Body of pancreas (tissue), 4 donors: Measurements from ENCODE around the gene GRK1. TPM values are rescaled to one million over a fixed set of nuclear protein-coding genes. Genes with fewer than 3 reads are reported as not detected.

Experiments
- ATAC-seq: fragments of 150-250 bp; one replicate; pipeline ENCODE4 v1.9.1; 2016
- DNase-seq, 4 donors: peaks; one replicate each; pipeline ENCODE4 v3.0.0-alpha.2; 2019
- H3K27ac ChIP-seq, 4 donors: fragments of 200-600 bp; sonication (generic); 1 replicate in 3 of 4; 2 replicates in 1 of 4; pipeline versions ENCODE4 v1.5.1 to v1.6.1; 2016 to 2019; ENCODE audit warnings: mild to moderate bottlenecking in 1 of 4, mixed read lengths in 1 of 4, moderate library complexity in 1 of 4
- H3K27me3 ChIP-seq, 2 donors: fragments of 200-600 bp; sonication (generic); one replicate each; pipeline ENCODE4 v1.6.0; 2016; ENCODE audit warnings: mild to moderate bottlenecking in 1 of 2
- H3K36me3 ChIP-seq, 2 donors: fragments of 200-600 bp; sonication (generic); replicated peaks in 1 of 2; 2 replicates each; pipeline ENCODE4 v1.5.1; 2016; ENCODE audit warnings: low read depth in 2 of 2; ENCODE audit not compliant: insufficient read depth in 1 of 2
- H3K4me1 ChIP-seq: fragments of 200-600 bp; sonication (generic); one replicate; pipeline ENCODE4 v1.6.0; 2016
- H3K4me3 ChIP-seq, 2 donors: fragments of 200-600 bp; sonication (generic); 1 replicate in 1 of 2; 2 replicates in 1 of 2; pipeline ENCODE4 v1.5.1; 2016 to 2019
- H3K9me3 ChIP-seq, 3 donors: fragments of 200-600 bp; sonication (generic); 1 replicate in 2 of 3; 2 replicates in 1 of 3; pipeline ENCODE4 v1.5.1; 2016
- POLR2A ChIP-seq, 3 donors: fragments of 450-650 bp; IDR thresholded peaks; one replicate each; pipeline ENCODE4 v1.6.1; 2016; ENCODE audit warnings: antibody characterized with exemption in 3 of 3, mild to moderate bottlenecking in 2 of 3
- WGBS, 2 donors: methylation state at CpG; one replicate each; pipeline ENCODE4 v1.1.5; 2017; 5-methylcytosine and 5-hydroxymethylcytosine counted together
- intact Hi-C: fragments of 100-400 bp; cut with DNase I; formaldehyde crosslinking; loops from one replicate; pipeline ENCODE4 v1.15.1; 2023
- total RNA-seq, 2 donors: library from RNA; depleted of rRNA; stranded (reverse); fragments of >200 nt; gene quantifications; one replicate each; pipeline ENCODE4 v1.1.0, GENCODE V29; 2016
- TF ChIP-seq, protein P1 (sequence below), 7 experiments: fragments of 450-650 bp in 4 of 7; fragments of 200-600 bp in 3 of 7; sonication (generic) in 3 of 7; IDR thresholded peaks; one replicate each; pipeline ENCODE4 v1.5.1; 2016 to 2019; ENCODE audit warnings: antibody characterized with exemption in 7 of 7

Gene GRK1
- total RNA-seq, 2 donors from 2014 or later: not detected

GRCh38 chr13:113669231-113669754, 2.3 kb downstream of the GRK1 start:
- WGBS, 2 donors: 74 to 79% methylated on average over 13 of the region's 13 CpGs
- no peaks in the 10 kb centered on the region for H3K27me3 ChIP-seq
- ATAC-seq: no peak
- H3K36me3 ChIP-seq: no peaks in the 10 kb centered on the region
- DNase-seq: peak in 1 of 4 donors; percentile 6
- intact Hi-C loops: no loop called here
- H3K9me3 ChIP-seq: no peaks in the 10 kb centered on the region
- H3K27ac ChIP-seq: no peak overlapping the region
- H3K4me3 ChIP-seq: no peak overlapping the region
- no peak for TF ChIP-seq POLR2A (IDR thresholded peaks at IDR 0.05)
- TF ChIP-seq, protein P1, sequence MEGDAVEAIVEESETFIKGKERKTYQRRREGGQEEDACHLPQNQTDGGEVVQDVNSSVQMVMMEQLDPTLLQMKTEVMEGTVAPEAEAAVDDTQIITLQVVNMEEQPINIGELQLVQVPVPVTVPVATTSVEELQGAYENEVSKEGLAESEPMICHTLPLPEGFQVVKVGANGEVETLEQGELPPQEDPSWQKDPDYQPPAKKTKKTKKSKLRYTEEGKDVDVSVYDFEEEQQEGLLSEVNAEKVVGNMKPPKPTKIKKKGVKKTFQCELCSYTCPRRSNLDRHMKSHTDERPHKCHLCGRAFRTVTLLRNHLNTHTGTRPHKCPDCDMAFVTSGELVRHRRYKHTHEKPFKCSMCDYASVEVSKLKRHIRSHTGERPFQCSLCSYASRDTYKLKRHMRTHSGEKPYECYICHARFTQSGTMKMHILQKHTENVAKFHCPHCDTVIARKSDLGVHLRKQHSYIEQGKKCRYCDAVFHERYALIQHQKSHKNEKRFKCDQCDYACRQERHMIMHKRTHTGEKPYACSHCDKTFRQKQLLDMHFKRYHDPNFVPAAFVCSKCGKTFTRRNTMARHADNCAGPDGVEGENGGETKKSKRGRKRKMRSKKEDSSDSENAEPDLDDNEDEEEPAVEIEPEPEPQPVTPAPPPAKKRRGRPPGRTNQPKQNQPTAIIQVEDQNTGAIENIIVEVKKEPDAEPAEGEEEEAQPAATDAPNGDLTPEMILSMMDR (IDR thresholded peaks at IDR 0.05): no peak
- H3K4me1 ChIP-seq: peaks cover 8% of the 10 kb centered on the region

GRCh38 chr13:113669755-113670341, 2.8 kb downstream of the GRK1 start:
- ATAC-seq (no peak), DNase-seq (peak in 2 of 4 donors; percentile 4 to 7)
- peaks cover 4% of the 10 kb centered on the region for H3K4me1 ChIP-seq
- no peaks in the 10 kb centered on the region for H3K9me3 ChIP-seq
- no peaks in the 10 kb centered on the region for H3K27me3 ChIP-seq
- WGBS, 2 donors: 80 to 88% methylated on average over 15 to 21 of the region's 21 CpGs
- no peak overlapping the region for H3K4me3 ChIP-seq
- intact Hi-C loops: no loop called here
- TF ChIP-seq POLR2A (IDR thresholded peaks at IDR 0.05): no peak
- TF ChIP-seq, protein P1 (IDR thresholded peaks at IDR 0.05): no peak
- no peak overlapping the region for H3K27ac ChIP-seq
- H3K36me3 ChIP-seq: no peaks in the 10 kb centered on the region

DNA sequence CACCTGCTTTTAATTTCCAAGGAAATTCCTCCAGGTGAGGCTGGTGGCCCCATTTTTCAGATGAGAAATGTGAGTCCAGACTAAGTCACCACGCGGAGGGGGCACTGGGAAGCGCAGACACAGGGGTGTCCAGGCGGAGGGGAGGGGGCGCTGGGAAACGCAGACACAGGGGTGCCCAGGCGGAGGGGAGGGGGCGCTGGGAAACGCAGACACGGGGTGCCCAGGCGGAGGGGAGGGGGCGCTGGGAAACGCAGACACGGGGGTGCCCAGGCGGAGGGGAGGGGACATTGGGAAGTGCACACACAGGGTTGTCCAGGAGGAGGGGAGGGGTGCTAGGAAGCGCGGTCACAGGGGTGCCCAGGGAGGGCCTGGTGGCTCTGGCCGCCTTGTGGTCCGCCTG, 3.5 kb downstream of the GRK1 start:
- intact Hi-C loops: no loop called here
- DNase-seq (peak in 2 of 4 donors; percentile 4), ATAC-seq (no peak)
- 87 to 88% methylated on average over 14 to 19 of the region's 19 CpGs for WGBS, 2 donors
- no peaks in the 10 kb centered on the region for H3K27me3 ChIP-seq
- H3K4me1 ChIP-seq: no peaks in the 10 kb centered on the region
- TF ChIP-seq, protein P1 (IDR thresholded peaks at IDR 0.05): no peak
- TF ChIP-seq POLR2A (IDR thresholded peaks at IDR 0.05): no peak
- no peaks in the 10 kb centered on the region for H3K9me3 ChIP-seq
- H3K4me3 ChIP-seq: no peak overlapping the region
- H3K36me3 ChIP-seq: no peaks in the 10 kb centered on the region
- no peak overlapping the region for H3K27ac ChIP-seq

DNA sequence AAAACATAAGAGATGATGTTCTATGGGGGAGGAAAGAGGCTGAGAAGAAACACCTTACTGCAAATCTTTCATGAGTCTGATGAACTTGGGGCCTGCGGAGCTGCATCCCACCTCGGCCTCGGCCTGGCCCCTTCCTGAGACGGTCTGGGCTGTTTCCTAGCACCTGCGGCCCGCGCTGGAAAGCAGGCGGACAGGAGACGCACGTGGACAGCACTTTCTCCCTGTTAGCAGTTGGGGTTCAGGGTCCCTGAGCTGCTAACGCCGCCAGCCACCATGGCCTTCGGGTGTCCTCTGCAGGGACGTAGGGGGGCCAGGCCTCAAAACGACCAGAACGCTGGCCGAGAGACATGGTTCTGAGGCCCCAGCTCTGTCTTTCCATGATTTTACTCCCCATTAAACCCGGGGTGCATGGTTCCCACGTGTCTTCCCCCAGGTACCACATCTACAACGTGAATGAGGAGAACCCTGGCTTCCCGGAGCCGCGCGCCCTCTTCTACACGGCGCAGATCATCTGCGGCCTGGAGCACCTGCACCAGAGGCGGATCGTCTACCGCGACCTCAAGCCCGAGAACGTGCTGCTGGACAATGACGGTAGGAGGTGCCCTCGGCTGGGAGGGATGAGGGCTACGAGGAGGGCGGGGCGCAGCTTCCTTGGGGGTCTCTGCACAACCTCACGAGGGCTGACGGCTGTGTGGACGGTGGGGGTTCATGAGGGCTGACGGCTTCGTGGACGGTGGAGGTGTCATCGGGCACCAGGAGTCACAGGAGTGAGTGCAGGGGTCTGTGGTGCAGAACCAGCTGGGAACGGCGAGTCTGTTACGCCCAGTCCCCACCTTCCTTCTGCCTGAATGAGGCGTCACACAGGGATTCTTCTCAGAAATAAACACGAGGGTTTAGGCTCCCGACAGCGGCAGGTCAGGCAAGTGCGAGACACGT, 4.3 kb downstream of the GRK1 start:
- WGBS, 2 donors: 92% methylated on average over 54 of the region's 54 CpGs
- intact Hi-C loops: no loop called here
- ATAC-seq (no peak), DNase-seq (peak in 2 of 4 donors; percentile 3 to 6)
- Histone ChIP-seq H3K4me1 (no peaks in the 10 kb centered on the region), H3K4me3 (no peak overlapping the region), H3K36me3 (no peaks in the 10 kb centered on the region), H3K27me3 (no peaks in the 10 kb centered on the region), H3K27ac (no peak overlapping the region), H3K9me3 (no peaks in the 10 kb centered on the region)
- TF ChIP-seq POLR2A (IDR thresholded peaks at IDR 0.05): no peak
- TF ChIP-seq, protein P1 (IDR thresholded peaks at IDR 0.05): no peak
